Stimulated activated naive CD4-positive, alpha-beta T cell treated with Interleukin-2 at 50 U/mL for 16 hours (primary cell): ENCODE measurements around the gene LMF1.
"Not testable (repeated sequence)": the region's sequence is repeated elsewhere in the genome, so short reads cannot be mapped to it uniquely, and the experiment has no call there.

Experiments
- DNase-seq: peaks from one replicate; lab custom pipeline; 2025; lab: John Stamatoyannopoulos, UW

Gene LMF1

DNA sequence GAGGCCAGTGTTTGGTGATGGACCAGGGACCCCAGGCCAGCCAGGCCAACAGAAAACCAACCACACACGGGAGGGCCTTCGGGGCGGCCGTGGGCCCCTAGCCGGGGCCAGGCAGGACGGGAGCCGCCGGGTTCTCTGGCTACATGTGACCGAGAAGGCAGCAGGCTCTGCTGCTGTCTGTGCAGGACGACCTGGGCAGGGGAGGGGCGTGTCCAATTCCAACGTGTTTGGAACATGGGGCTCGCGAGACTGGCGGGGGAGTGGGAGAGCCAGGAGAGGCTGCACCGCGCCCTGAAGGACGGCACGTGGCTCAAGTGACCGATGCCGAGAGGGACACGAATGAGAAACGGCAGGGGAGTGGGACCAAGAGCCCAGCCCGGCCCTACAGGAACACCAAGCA is 75.4 kb downstream of the LMF1 start:
- DNase-seq, result no peak

DNA sequence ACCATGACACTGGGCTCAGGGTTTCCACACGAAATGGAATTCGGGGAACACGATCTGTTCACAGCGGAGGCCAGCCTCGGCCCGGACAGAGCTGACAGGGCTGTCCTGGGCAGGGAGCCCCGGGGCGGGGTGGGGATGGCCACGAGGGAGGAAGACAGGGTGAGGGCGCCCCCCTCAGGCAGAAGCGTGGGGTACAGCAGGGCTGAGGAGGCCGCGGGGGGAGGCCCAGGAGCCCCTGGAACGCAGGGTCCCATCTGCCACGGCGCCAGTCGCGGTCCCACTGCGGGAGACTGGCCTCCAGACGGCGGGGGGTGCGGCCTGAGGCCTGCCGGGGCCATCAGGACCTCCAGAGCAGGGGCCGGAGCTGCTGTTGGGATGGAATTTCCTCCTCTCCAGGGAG is 75.9 kb downstream of the LMF1 start:
- no peak for DNase-seq

GRCh38 chr16:894136-894535 is 76.6 kb downstream of the LMF1 start:
- DNase-seq, result no peak

GRCh38 chr16:893360-893759 is 77.4 kb downstream of the LMF1 start:
- DNase-seq, result no peak

DNA sequence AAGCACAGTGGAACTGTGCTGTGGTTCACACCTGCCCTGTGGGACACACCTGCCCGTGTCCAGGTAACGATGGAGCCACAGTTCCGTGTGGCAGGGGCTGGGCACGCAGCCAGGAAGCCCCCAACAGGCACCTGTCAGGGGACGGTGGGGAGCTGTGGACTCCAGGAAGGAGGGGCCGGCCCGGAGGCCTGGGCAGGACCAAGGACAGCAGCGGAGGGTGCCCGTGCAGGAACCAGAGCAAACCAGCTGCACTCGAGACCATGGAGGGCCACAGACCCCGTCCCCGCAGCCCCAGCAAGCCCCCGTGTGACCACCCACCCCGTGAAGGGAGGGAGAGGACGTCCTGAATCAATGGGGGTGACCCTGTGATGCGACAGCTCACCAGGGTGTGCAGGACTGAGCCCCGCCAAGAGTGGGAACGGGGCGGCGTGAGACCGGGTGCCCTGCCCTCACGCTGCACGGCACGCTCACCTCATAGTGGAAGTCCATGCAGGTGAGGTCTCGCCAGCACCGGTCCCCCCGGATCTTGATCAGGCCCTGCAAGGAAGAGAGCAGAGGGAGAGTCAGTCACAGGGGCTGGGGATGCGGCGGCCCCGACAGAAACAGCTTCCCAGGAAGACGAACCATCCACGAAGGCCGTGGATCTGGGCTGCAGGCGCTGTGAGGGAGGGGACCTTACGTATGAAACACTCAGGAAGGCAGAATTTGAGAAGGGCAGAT is 78.1 kb downstream of the LMF1 start:
- DNase-seq, result no peak

DNA sequence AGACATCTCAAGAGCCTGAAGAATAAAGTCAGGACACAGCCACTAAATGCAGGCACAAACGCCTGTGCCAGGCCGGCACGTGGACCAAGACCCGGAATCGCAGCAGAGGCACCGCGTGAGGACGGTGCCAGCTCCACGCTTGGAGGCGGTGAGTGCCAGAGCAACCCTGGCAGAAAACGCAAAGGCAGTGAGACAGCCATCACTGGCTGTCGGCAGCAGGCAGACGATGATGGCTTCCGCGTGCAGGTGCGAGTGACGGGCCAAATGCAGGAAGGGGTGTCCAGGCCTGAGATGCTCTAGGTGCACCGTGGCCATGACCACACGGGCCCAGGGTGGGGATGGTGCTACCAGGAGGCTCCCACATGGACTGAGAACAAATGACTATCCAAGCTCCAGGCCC is 78.8 kb downstream of the LMF1 start:
- no peak for DNase-seq

GRCh38 chr16:891353-891740 is 79.4 kb downstream of the LMF1 start:
- no peak for DNase-seq

GRCh38 chr16:890716-891352 is 80.0 kb downstream of the LMF1 start:
- DNase-seq, result no peak

DNA sequence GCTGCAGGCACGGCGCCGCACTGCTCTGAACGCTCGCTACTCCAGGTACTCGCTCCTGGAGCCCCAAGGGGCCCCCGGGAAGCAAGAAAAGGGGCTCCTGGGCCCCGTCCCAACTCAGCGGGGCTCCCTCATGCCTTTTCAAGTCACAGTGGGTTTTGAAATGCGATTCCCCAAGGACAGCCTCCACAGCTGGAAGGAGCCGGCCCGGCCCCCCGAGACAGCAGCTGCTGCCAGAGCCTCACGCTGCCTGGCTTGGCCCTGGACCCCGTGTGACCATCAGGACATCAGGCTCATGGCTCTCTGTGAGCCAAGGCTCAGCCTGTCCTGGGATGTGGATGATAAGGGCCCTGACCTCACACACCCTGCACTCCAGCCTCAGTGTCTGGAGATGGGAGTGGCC is 80.6 kb downstream of the LMF1 start:
- DNase-seq, result no peak

- DNase-seq, result no peak
Observed at GRCh38 chr16:889586-889985, 81.2 kb downstream of the LMF1 start.

DNA sequence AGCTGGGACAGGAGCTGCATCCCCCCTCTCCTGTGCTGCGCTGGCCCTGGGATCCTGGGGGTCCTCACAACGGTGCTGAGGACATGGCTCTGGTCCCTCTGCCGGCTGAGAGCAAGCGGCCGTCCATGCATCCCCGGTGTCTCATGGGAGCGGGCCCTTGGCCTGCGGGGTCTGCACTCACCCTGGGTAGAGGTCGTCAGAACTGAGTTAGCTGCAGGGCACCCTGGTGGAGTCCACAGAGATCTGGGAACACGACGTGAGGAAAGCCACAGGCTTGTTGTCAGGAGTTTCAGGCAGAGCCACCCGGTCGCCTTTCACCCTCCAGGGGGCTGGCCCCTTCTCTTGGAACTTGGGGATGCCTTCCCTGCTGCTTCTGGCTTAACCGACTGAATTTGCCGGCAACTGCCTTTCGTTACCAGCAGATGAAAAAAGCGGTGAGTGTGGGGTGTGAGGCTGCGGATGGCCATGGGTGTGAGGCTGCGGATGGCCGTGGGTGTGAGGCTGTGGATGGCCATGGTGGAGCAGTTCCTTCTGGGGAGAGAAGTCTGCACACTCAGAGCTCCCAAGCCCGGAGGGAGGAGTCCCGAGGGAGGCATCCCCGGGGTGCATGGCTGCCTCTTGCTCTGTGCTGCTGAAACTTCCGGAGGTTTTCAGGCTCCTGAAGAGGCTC is 81.7 kb downstream of the LMF1 start:
- DNase-seq, result no peak

GRCh38 chr16:888456-888855 is 82.3 kb downstream of the LMF1 start:
- not testable (repeated sequence) for DNase-seq

DNA sequence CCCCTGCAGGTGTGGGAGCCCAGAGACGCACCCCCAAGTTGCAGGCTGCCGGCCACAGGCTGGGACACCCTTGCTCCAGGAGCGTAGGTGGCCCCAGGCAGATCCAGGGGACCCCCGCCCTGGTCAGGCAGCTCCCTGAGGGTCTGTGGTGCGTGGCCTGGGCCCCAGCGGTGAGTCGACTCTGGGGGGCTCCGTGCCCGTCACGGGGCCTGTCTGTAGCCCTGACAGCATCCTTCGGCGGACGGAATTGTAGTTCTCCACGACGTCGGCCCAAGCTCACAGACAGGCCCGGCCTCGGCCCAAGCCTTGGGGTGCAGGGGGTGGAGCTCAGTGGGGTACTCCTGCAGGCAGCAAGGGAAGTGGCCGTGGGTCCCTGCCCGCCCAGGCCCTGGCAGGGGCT is 82.9 kb downstream of the LMF1 start:
- DNase-seq, result no peak

DNA sequence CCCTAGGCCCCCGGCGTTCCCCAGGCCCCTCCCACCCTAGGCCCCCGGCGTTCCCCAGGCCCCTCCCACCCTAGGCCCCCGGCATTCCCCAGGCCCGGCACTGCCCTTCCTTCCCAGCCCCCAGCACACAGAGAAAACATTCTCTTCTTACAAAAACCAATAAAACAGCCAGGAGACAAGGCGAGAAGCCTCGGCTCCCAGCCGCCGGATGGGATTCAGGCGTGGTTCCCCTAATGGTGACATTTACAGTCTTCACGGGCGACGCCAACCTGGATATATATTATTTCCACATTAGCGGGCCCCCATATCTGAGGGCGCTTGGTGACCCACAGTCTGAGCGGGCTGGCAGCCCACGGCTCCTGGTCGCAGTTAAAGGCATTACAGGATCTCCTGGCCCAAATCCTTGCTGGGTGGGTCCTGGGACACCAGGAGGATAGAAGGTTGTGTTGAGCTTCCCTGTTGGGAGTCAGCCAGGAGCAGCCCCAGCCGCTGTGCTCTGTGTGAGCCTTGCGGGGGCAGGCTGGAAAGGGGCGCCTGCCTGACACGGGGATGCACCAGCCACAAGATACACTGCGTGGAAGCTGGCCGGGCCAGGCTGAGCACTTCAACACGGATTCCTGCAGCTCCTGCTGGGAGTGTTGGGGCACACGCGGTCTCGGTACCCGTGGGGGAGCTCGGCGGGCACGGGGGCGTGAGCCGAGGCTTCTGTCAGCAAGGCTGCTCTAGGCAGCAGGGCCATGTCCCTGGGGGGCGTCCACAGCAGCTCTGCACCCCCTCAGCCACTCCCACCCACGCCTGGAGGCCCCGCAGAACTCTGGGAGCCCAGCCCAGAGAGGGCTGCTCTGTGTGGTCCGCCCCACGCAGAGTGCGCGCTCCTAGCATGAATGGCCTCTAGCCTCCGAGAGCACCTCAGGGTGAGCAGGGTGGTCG is 83.7 kb downstream of the LMF1 start:
- DNase-seq, result no peak

DNA sequence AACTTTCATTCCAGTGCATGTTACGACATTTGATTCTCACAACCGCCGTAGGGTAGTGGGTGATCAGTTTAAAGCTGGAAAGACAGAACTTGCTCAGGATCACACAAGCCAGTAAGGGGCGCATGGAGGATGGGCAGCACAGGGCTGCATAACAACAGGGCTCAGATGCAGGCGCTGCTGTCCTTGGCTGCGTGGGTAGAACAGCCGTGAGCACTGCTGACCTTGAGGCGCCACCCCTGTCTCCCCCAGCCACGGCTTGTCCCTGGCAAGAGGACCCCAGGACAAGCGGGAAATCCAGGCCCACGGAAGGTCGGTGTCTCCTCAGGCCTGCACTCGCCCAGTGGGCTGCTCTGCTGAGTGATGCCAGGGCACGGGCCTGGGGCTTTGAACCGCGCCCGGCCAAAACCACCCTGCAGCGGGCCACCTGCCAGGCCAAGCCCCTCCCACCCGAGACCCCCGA is 84.7 kb downstream of the LMF1 start:
- no peak for DNase-seq

GRCh38 chr16:885391-885790 is 85.4 kb downstream of the LMF1 start:
- DNase-seq, result no peak

- DNase-seq, result no peak
Observed at GRCh38 chr16:884232-884631, 86.6 kb downstream of the LMF1 start.

GRCh38 chr16:883781-884180 is 87.0 kb downstream of the LMF1 start:
- no peak for DNase-seq

GRCh38 chr16:883340-883739 is 87.4 kb downstream of the LMF1 start:
- no peak for DNase-seq

DNA sequence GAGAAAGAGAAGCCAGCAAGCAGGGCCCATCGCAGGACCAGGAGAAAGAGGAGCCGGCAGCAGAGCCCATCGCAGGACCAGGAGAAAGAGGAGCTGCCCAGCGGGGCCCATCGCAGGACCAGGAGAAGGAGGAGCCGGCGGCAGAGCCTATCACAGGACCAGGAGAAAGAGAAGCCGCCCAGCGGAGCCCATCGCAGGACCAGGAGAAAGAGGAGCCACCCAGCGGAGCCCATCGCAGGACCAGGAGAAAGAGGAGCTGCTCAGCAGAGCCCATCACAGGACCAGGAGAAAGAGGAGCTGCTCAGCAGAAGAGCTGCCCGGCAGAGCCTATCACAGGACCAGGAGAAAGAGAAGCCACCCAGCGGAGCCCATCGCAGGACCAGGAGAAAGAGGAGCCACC is 88.1 kb downstream of the LMF1 start:
- DNase-seq, result not testable (repeated sequence)

- DNase-seq, result no peak
Observed at GRCh38 chr16:882256-882655, 88.5 kb downstream of the LMF1 start.
